ENCODE results near the gene TOLLIP. TPM values are rescaled to one million over a fixed set of nuclear protein-coding genes. Genes with fewer than 3 reads are reported as not detected.

The TOLLIP gene
- polyA plus RNA-seq, 2 of the 4 experiments (the other 2 are of a cell fraction): 26.5 to 37.9 TPM

DNA sequence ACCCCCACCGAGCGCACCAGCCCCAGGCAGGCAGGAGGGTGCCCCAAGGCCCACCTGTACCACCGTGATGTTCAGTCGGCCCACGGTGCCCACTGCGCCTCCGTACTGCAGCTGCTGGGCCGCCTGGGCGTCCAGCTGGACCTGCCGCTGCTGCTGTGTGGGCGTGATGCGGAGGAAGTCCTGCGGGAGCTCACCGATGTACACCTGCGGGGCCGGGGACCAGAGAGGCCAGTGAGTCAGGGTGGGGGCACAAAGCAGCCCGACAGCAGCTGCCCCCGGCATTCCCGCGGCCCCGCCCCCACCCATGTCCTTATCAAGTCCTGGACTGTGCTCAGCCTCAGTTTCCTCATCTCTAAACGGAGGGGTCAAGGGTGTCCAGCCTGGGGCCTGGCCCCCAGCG, 13.8 kb downstream of the TOLLIP start:
- ATAC-seq: no peak
- WGBS (ENCODE audit: missing lambda C conversion rate): 90% methylated on average over 13 of the region's 23 CpGs
- H3K9me3 ChIP-seq: no peaks in the 10 kb centered on the region
- H3K4me2 ChIP-seq: no peak overlapping the region
- H3K4me3 ChIP-seq: no peak overlapping the region
- CTCF ChIA-PET: interaction anchor here (1.4 kb wide), 1 partner anchor 9 kb away, joined by 3 read pairs; no protein-coding TSS in a partner anchor
- peaks cover 18% of the 10 kb centered on the region for H3K4me1 ChIP-seq
- no peak for DNase-seq (ENCODE audit: low read depth in 1 of 2, low spot score in 1 of 2)
- POLR2A ChIA-PET: no interaction called here
- H3K27ac ChIP-seq: no peak overlapping the region
- no peak for FAIRE-seq
- TF ChIP-seq ESRRA (IDR thresholded peaks at IDR 0.05; ENCODE audit: borderline replicate concordance, low read length): no peak
- no peak for TF ChIP-seq NR3C1 (IDR thresholded peaks at IDR 0.05)
- no peak for TF ChIP-seq EP300 (IDR thresholded peaks at IDR 0.05)
- no peak for TF ChIP-seq EHF (CRISPR knock-in tag; IDR thresholded peaks at IDR 0.05)
- no peak for TF ChIP-seq FOSL2 (IDR thresholded peaks at IDR 0.05)
- no peak for TF ChIP-seq FOSL2 (CRISPR knock-in tag; IDR thresholded peaks at IDR 0.05)
- no peak for TF ChIP-seq HOXA7 (CRISPR knock-in tag; IDR thresholded peaks at IDR 0.05)
- TF ChIP-seq, protein P1, sequence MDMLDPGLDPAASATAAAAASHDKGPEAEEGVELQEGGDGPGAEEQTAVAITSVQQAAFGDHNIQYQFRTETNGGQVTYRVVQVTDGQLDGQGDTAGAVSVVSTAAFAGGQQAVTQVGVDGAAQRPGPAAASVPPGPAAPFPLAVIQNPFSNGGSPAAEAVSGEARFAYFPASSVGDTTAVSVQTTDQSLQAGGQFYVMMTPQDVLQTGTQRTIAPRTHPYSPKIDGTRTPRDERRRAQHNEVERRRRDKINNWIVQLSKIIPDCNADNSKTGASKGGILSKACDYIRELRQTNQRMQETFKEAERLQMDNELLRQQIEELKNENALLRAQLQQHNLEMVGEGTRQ (IDR thresholded peaks at IDR 0.05): no peak
- no peak for TF ChIP-seq RNF2 (IDR thresholded peaks at IDR 0.05; ENCODE audit: borderline replicate concordance, low read depth)
- no peak for TF ChIP-seq CBX2 (IDR thresholded peaks at IDR 0.05; ENCODE audit: borderline replicate concordance, low read depth)
- TF ChIP-seq RCOR1 (IDR thresholded peaks at IDR 0.05; ENCODE audit: low read depth, low read length): no peak
- TF ChIP-seq BHLHE40 (IDR thresholded peaks at IDR 0.05; ENCODE audit: low read depth, low read length): no peak
- TF ChIP-seq MAZ (IDR thresholded peaks at IDR 0.05; ENCODE audit: borderline replicate concordance, low read depth, low read length): no peak
- no peak for TF ChIP-seq POLR2AphosphoS2 (conservative IDR thresholded peaks at IDR 0.05; ENCODE audit: low read length)
- TF ChIP-seq CBX8 (IDR thresholded peaks at IDR 0.05): no peak

GRCh38 chr11:1295086-1295485, 14.3 kb downstream of the TOLLIP start:
- TF ChIP-seq RFX5 (IDR thresholded peaks at IDR 0.05): no peak
- no peak for TF ChIP-seq MYC (IDR thresholded peaks at IDR 0.05; ENCODE audit: borderline replicate concordance, low read length)
- TF ChIP-seq ELK1 (IDR thresholded peaks at IDR 0.05; ENCODE audit: low read depth, low read length): no peak
- no peak for TF ChIP-seq JUN (IDR thresholded peaks at IDR 0.05)
- Histone ChIP-seq H3K4me2 (no peak overlapping the region), H3K27ac (no peak overlapping the region), H3K4me1 (peaks cover 18% of the 10 kb centered on the region), H3K4me3 (no peak overlapping the region), H3K9me3 (no peaks in the 10 kb centered on the region)
- POLR2A ChIA-PET: no interaction called here
- ATAC-seq: no peak
- no peak for FAIRE-seq
- WGBS (ENCODE audit: missing lambda C conversion rate): 87% methylated on average over 18 of the region's 22 CpGs
- CTCF ChIA-PET: interaction anchor here (1.4 kb wide), 1 partner anchor 10 kb away, joined by 3 read pairs; no protein-coding TSS in a partner anchor
- no peak for DNase-seq (ENCODE audit: low read depth in 1 of 2, low spot score in 1 of 2)

DNA sequence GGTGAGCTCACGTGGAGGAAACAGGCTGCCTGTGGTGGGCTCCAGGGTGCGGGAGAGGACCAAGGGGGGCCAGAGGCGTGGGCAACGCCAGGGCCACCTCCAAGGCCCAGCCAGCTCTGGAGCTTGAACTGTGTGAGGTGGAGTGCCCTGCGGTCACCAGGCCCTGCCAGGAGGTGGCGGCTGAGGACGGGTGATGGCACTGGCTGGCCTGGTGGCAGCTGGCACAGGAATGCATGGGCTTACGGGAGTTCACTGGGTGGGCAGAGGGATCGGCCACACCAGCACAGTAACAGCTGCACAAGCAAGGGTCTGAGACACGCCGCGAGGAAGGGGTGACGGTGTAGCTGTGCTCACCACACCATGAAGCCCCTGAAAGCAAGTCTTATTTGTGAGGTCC, 15.8 kb downstream of the TOLLIP start:
- CTCF ChIA-PET: interaction anchor here (0.6 to 3.2 kb wide), 13 partner anchors 9 to 302 kb away, joined by 3 to 16 read pairs (median 3); no protein-coding TSS in a partner anchor
- 80% methylated on average over 13 of the region's 13 CpGs for WGBS (ENCODE audit: missing lambda C conversion rate)
- FAIRE-seq (no peak), DNase-seq (ENCODE audit: low read depth in 1 of 2, low spot score in 1 of 2) (peak; percentile 25 to 53), ATAC-seq (peak; percentile 91 to 94)
- Histone ChIP-seq H3K4me3 (no peak overlapping the region), H3K4me2 (no peak overlapping the region), H3K9me3 (no peaks in the 10 kb centered on the region), H3K27ac (no peak overlapping the region), H3K4me1 (peaks cover 5% of the 10 kb centered on the region)
- POLR2A ChIA-PET: interaction anchor here (1.2 kb wide), 1 partner anchor 89 kb away, joined by 3 read pairs; no protein-coding TSS in a partner anchor
- TF ChIP-seq KDM5A (IDR thresholded peaks at IDR 0.05) (no peak), NR3C1 (IDR thresholded peaks at IDR 0.05) (no peak), PHF8 (IDR thresholded peaks at IDR 0.05; ENCODE audit: borderline replicate concordance, low read depth) (no peak), NPAS2 (CRISPR knock-in tag; IDR thresholded peaks at IDR 0.05; ENCODE audit: borderline replicate concordance) (no peak), CHD2 (IDR thresholded peaks at IDR 0.05; ENCODE audit: low read length, partially characterized antibody) (no peak), TP53 (CRISPR knock-in tag; IDR thresholded peaks at IDR 0.05) (no peak), EHMT2 (IDR thresholded peaks at IDR 0.05; ENCODE audit: low read depth) (no peak), ZSCAN20 (CRISPR knock-in tag; IDR thresholded peaks at IDR 0.05) (no peak), ATOH8 (CRISPR knock-in tag; IDR thresholded peaks at IDR 0.05; ENCODE audit: low read depth) (no peak), NFE2L2 (conservative IDR thresholded peaks at IDR 0.05; ENCODE audit: low read length) (no peak), PBX3 (IDR thresholded peaks at IDR 0.05) (no peak), ZFP36 (IDR thresholded peaks at IDR 0.05; ENCODE audit: borderline replicate concordance, partially characterized antibody) (no peak), FOXS1 (CRISPR knock-in tag; IDR thresholded peaks at IDR 0.05) (no peak), EP300 (IDR thresholded peaks at IDR 0.05) (no peak), SMC3 (IDR thresholded peaks at IDR 0.05) (peak; percentile 57)
- TF ChIP-seq, protein P1 (IDR thresholded peaks at IDR 0.05): no peak

Data from A549 (cell line).